ENCODE results near the gene GLRX. TPM values are rescaled to one million over a fixed set of nuclear protein-coding genes. Genes with fewer than 3 reads are reported as not detected.

Gene GLRX
- total and polyA plus RNA-seq, 10 of the 15 experiments (the other 5 are each of a cell fraction or from before 2014, with no cell fraction given): 63.0 to 366 (median 186) TPM

DNA sequence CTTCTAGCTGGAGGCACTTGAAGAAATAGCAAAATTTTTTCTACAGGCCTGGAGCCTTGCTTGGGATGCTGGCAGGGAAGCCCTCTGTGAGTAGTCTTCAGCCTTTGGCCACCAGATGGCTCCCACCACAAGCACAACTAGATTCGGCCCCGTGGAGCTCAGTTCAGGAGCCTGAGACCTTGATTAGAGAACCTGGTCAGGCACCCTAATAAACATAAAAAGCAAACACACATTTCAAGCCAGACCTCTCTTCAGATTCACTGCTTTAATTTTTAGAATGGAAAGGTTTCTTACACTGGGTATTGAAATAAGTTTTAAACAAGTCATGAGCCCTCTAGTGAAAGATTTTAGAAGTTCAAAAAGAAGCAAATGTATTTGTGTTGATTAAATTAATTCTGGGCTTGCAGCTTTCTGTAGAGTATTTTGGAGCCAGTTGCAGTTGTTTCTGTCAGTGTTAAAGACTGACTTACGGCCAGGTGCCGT is 41.4 kb downstream of the GLRX start:
- peak; percentile 72 for FAIRE-seq
- H3K9me3 ChIP-seq (replicated peaks; ENCODE audit: control insufficient read depth, insufficient read depth, low read length): no peaks in the 10 kb centered on the region
- POLR2A ChIA-PET: interaction anchor here (0.8 to 1.8 kb wide), 10 partner anchors 10 to 69 kb away, joined by 3 to 8 read pairs (median 4); partner anchors contain the start of gene RHOBTB3

More for the DNA sequence above, 41.4 kb downstream of the GLRX start:
- ChIA-PET CTCF (interaction anchor here (0.6 to 18.7 kb wide), 53 partner anchors 10 to 821 kb away, joined by 3 to 653 read pairs (median 5); partner anchors contain the start of genes GLRX, RFESD and RHOBTB3), SMC1A (ENCODE audit: uncharacterized antibody, unreplicated experiment) (interaction anchor here (0.6 to 19.5 kb wide), 53 partner anchors 9 to 659 kb away, joined by 3 to 622 read pairs (median 5); partner anchors contain the start of genes GLRX and RFESD), RAD21 (ENCODE audit: unreplicated experiment) (interaction anchor here (0.8 to 5.7 kb wide), 45 partner anchors 9 to 556 kb away, joined by 3 to 209 read pairs (median 5); partner anchors contain the start of genes GLRX, RFESD and RHOBTB3)
- Histone ChIP-seq H2AFZ (ENCODE audit: control insufficient read depth, low read depth, low read length) (peak overlapping the region; percentile 79), H3K4me3 (no peak overlapping the region), H4K20me1 (ENCODE audit: control insufficient read depth, insufficient read depth) (no peaks in the 10 kb centered on the region), H3K27me3 (replicated peaks in 1 of 2; ENCODE audit: control insufficient read depth in 2 of 2, insufficient read depth in 2 of 2, low read length in 1 of 2) (no peaks in the 10 kb centered on the region), H3K27ac (ENCODE audit: control insufficient read depth, insufficient read depth) (no peak overlapping the region), H3K36me3 (ENCODE audit: control insufficient read depth in 2 of 2, insufficient read depth in 2 of 2, low read length in 1 of 2) (no peaks in the 10 kb centered on the region), H3K4me1 (ENCODE audit: control insufficient read depth, insufficient read depth, low read length) (no peaks in the 10 kb centered on the region), H3K79me2 (ENCODE audit: control insufficient read depth, insufficient read depth, low read length) (no peaks in the 10 kb centered on the region), H3K9ac (ENCODE audit: control insufficient read depth, insufficient read depth, low read length) (no peak overlapping the region), H3K4me2 (ENCODE audit: control insufficient read depth, insufficient read depth) (no peak overlapping the region)
- TF ChIP-seq SREBF2 (IDR thresholded peaks at IDR 0.05; ENCODE audit: low read length) (no peak), BHLHE40 (IDR thresholded peaks at IDR 0.05; ENCODE audit: borderline replicate concordance in 1 of 2, low read depth in 2 of 2, low read length in 1 of 2) (peak in 1 of 2 experiments; percentile 24; a peak in 1 of 4 replicates), SMC3 (IDR thresholded peaks at IDR 0.05; ENCODE audit: borderline replicate concordance, low read length) (peak; percentile 99), FOXM1 (IDR thresholded peaks at IDR 0.05; ENCODE audit: low read depth, low read length) (0 out of 2 replicates have a peak, but pooled peaks have one; percentile 61), NR2C1 (IDR thresholded peaks at IDR 0.05) (no peak), SMARCA5 (IDR thresholded peaks at IDR 0.05) (peak; percentile 34; the same call in 1 of the 2 replicates), CTCF (IDR thresholded peaks at IDR 0.05 in 2 of 3, conservative IDR thresholded peaks at IDR 0.05 in 1 of 3; ENCODE audit: control insufficient read depth in 2 of 3, extremely low read depth in 1 of 3, insufficient read depth in 1 of 3, low read depth in 3 of 3, low read length in 3 of 3) (peak; percentile 84 to 86 (median 86)), SKIL (IDR thresholded peaks at IDR 0.05; ENCODE audit: low read depth, poor library complexity, severe bottlenecking) (peak; percentile 64), ATF7 (IDR thresholded peaks at IDR 0.05; ENCODE audit: low read depth) (no peak), YY1 (IDR thresholded peaks at IDR 0.05; ENCODE audit: low read depth, low read length) (peak; percentile 73), RAD21 (IDR thresholded peaks at IDR 0.05; ENCODE audit: insufficient read depth, low read depth, low read length) (peak; percentile 95)
- 0% methylated on average over 4 of the region's 4 CpGs for WGBS (ENCODE audit: insufficient coverage, insufficient replicate concordance, low lambda C conversion rate, missing lambda C conversion rate)
- in situ Hi-C loops (cut with MboI) (no loop called here), intact Hi-C loops (cut with micrococcal nuclease; ENCODE audit: unreplicated experiment) (loop anchor here (1.0 to 2.0 kb wide), 5 partner anchors 40 to 137 kb away; no protein-coding TSS in a partner anchor)
- DNase-seq (ENCODE audit: low read depth, low spot score) (peak; percentile 51), ATAC-seq (peak; percentile 100)
- BruUV-seq (replicated peaks): no TSS peak
